ENCODE data around the gene NFS1.

DNA sequence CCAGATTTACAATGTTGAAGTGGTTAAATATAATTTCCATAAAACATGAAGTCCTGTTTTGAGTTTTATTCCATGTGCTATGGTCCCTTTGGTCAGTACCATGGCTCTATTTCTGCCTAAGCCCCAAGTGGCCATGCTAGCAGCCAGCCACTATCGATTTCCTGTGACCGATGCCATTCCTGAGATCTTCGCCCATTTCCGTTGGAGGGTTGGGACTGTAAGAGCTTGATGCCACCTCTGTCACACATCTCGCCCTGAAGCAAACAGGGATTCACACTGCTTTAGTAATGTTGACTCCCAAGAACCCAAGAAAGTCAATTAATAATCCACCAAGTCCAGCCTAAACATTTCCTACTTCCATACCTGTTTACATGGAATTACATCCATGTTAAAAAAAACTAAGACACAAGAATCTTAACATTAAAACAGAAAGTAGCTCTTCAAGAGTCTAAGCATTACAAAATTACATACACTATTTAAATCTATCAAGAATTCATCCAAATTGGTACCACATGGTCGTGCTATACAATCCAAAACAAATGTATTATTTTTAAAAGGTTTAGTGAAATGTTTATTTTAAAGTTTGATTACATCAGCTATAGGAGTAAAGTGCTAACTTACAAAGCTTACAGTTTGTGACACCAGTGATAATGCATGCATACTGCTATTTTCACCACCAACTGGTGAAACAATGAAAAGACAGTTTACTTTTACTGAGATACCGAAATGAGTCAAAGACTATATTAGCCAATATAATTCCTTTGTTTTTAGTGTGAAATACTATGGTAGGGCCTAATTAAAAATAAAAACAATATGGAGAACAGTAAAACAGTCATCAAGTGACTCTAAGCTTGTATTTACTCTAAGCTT lies 40.4 kb upstream of the NFS1 start:
- TF ChIP-seq POLR2A (IDR thresholded peaks at IDR 0.05): no peak
- TF ChIP-seq, protein P1, sequence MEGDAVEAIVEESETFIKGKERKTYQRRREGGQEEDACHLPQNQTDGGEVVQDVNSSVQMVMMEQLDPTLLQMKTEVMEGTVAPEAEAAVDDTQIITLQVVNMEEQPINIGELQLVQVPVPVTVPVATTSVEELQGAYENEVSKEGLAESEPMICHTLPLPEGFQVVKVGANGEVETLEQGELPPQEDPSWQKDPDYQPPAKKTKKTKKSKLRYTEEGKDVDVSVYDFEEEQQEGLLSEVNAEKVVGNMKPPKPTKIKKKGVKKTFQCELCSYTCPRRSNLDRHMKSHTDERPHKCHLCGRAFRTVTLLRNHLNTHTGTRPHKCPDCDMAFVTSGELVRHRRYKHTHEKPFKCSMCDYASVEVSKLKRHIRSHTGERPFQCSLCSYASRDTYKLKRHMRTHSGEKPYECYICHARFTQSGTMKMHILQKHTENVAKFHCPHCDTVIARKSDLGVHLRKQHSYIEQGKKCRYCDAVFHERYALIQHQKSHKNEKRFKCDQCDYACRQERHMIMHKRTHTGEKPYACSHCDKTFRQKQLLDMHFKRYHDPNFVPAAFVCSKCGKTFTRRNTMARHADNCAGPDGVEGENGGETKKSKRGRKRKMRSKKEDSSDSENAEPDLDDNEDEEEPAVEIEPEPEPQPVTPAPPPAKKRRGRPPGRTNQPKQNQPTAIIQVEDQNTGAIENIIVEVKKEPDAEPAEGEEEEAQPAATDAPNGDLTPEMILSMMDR (IDR thresholded peaks at IDR 0.05): no peak
